Ovary (tissue), 3 donors: ENCODE measurements around the gene FARSA.

Source experiments
- CTCF ChIP-seq, 3 donors: fragments of 450-650 bp in 2 of 3; fragments of 200-600 bp in 1 of 3; IDR thresholded peaks; one replicate each; pipeline versions ENCODE4 v1.5.1 to v1.8.0; 2016 to 2022; ENCODE audit warnings: antibody characterized with exemption in 3 of 3, mild to moderate bottlenecking in 1 of 3
- POLR2A ChIP-seq: fragments of 450-650 bp; IDR thresholded peaks from one replicate; pipeline ENCODE4 v1.6.1; 2017; ENCODE audit warnings: antibody characterized with exemption, mild to moderate bottlenecking, moderate library complexity
- donor health status: DM: no; HTN: no; CAD: no.

- no peak for TF ChIP-seq CTCF (IDR thresholded peaks at IDR 0.05)
- no peak for TF ChIP-seq POLR2A
Measured at GRCh38 chr19:12891553-12892021, 41.9 kb downstream of the FARSA start.
